HEK293 (cell line): Measurements from ENCODE around the gene POLD1.

ENCODE experiments used
- CTCF ChIA-PET: fragments of 350-600 bp; formaldehyde crosslinking; extraction: SDS; loops from one replicate; lab custom pipeline; 2021; ENCODE audit warnings: antibody characterized with exemption; lab: Yijun Ruan, JAX
- POLR2A ChIA-PET: fragments of 300-600 bp; formaldehyde crosslinking; extraction: SDS; loops from one replicate; lab custom pipeline; 2020; ENCODE audit warnings: antibody characterized with exemption, inconsistent platforms; lab: Yijun Ruan, JAX
- H3K27ac ChIP-seq: fragments of 200-500 bp; sonication (Bioruptor generic); 2 replicates; pipeline ENCODE4 v1.5.1; 2014; ENCODE audit warnings: low read depth, low read length, control low read depth, inconsistent platforms; ENCODE audit errors: extremely low read depth
- H3K36me3 ChIP-seq, 2 experiments: fragments of 200-500 bp in 1 of 2; sonication (Bioruptor generic) in 1 of 2; 1 replicate in 1 of 2; 2 replicates in 1 of 2; pipeline ENCODE4 v1.5.1; 2014 to 2017; ENCODE audit warnings: inconsistent platforms in 2 of 2, low read length in 2 of 2; ENCODE audit not compliant: control insufficient read depth in 2 of 2, insufficient read depth in 1 of 2
- H3K4me1 ChIP-seq: fragments of 200-500 bp; sonication (Bioruptor generic); 2 replicates; pipeline ENCODE4 v1.5.1; 2014; ENCODE audit warnings: mild to moderate bottlenecking, low read length, inconsistent platforms; ENCODE audit not compliant: control insufficient read depth, insufficient read depth
- H3K4me3 ChIP-seq: 2 replicates; pipeline ENCODE4 v1.5.1; 2011; ENCODE audit warnings: low read depth, mild to moderate bottlenecking, control low read depth, low read length, moderate library complexity
- H3K9me3 ChIP-seq: fragments of 200-500 bp; sonication (Bioruptor generic); 2 replicates; pipeline ENCODE4 v1.5.1; 2014; ENCODE audit warnings: low read depth, low read length, inconsistent platforms; ENCODE audit not compliant: control insufficient read depth, insufficient read depth
- KLF10 ChIP-seq: fragments of 450-650 bp; IDR thresholded peaks from 2 replicates; pipeline ENCODE4 v1.5.1; 2018; ENCODE audit warnings: missing biosample characterization, mild to moderate bottlenecking, missing genetic modification characterization
- KLF8 ChIP-seq: fragments of 450-650 bp; formaldehyde crosslinking; IDR thresholded peaks from 2 replicates; pipeline ENCODE4 v1.5.1; 2016; ENCODE audit warnings: missing biosample characterization, missing genetic modification characterization
- REST ChIP-seq: fragments of 450-650 bp; formaldehyde crosslinking; IDR thresholded peaks from 2 replicates; pipeline ENCODE4 v1.5.1; 2016; ENCODE audit warnings: missing biosample characterization, missing genetic modification characterization
- SETDB1 ChIP-seq: IDR thresholded peaks from one replicate; pipeline ENCODE4 v1.6.1; 2017; ENCODE audit warnings: mild to moderate bottlenecking, low read length, moderate library complexity, mixed read lengths; ENCODE audit not compliant: insufficient read length
- WT1 ChIP-seq: fragments of 450-650 bp; formaldehyde crosslinking; IDR thresholded peaks from 2 replicates; pipeline ENCODE4 v1.5.1; 2016; ENCODE audit warnings: missing biosample characterization, missing genetic modification characterization
- ZBTB17 ChIP-seq: fragments of 450-650 bp; formaldehyde crosslinking; IDR thresholded peaks from 2 replicates; pipeline ENCODE4 v1.5.1; 2016; ENCODE audit warnings: missing biosample characterization, missing genetic modification characterization
- ZBTB26 ChIP-seq: fragments of 450-650 bp; formaldehyde crosslinking; optimal IDR thresholded peaks from 2 replicates; pipeline ENCODE3; 2016; ENCODE audit warnings: missing biosample characterization, mild to moderate bottlenecking, missing genetic modification characterization
- ZBTB49 ChIP-seq: fragments of 450-650 bp; formaldehyde crosslinking; IDR thresholded peaks from 2 replicates; pipeline ENCODE4 v1.5.1; 2016; ENCODE audit warnings: missing biosample characterization, missing genetic modification characterization, low read depth
- ZBTB6 ChIP-seq: fragments of 450-650 bp; formaldehyde crosslinking; IDR thresholded peaks from 2 replicates; pipeline ENCODE4 v1.5.1; 2017; ENCODE audit warnings: missing biosample characterization, missing genetic modification characterization
- ZNF121 ChIP-seq: fragments of 450-650 bp; formaldehyde crosslinking; IDR thresholded peaks from 2 replicates; pipeline ENCODE4 v1.5.1; 2016; ENCODE audit warnings: missing biosample characterization, missing genetic modification characterization
- ZNF416 ChIP-seq: fragments of 450-650 bp; formaldehyde crosslinking; IDR thresholded peaks from 2 replicates; pipeline ENCODE4 v1.5.1; 2016; ENCODE audit warnings: missing biosample characterization, missing genetic modification characterization
- ZNF621 ChIP-seq: fragments of 450-650 bp; formaldehyde crosslinking; IDR thresholded peaks from 2 replicates; pipeline ENCODE4 v1.5.1; 2017; ENCODE audit warnings: missing biosample characterization, missing genetic modification characterization
- ZNF639 ChIP-seq: fragments of 450-650 bp; formaldehyde crosslinking; IDR thresholded peaks from 2 replicates; pipeline ENCODE4 v1.5.1; 2016; ENCODE audit warnings: missing biosample characterization, missing genetic modification characterization
- ZNF654 ChIP-seq: fragments of 450-650 bp; formaldehyde crosslinking; IDR thresholded peaks from 2 replicates; pipeline ENCODE4 v1.5.1; 2016; ENCODE audit warnings: low read depth, missing biosample characterization, missing genetic modification characterization
- ZNF707 ChIP-seq: fragments of 450-650 bp; formaldehyde crosslinking; IDR thresholded peaks from 2 replicates; pipeline ENCODE4 v1.5.1; 2016; ENCODE audit warnings: missing biosample characterization, missing genetic modification characterization

Gene POLD1

GRCh38 chr19:50427318-50427925 is 43.3 kb downstream of the POLD1 start:
- ChIA-PET POLR2A (no interaction called here), CTCF (interaction anchor here (0.6 to 1.4 kb wide), 2 partner anchors 34 to 64 kb away, joined by 4 to 7 read pairs; no protein-coding TSS in a partner anchor)
- H3K4me3 ChIP-seq: no peak overlapping the region
- TF ChIP-seq ZBTB49 (no peak), ZBTB17 (tag by site-specific recombination) (no peak), ZNF121 (tag by site-specific recombination) (peak; percentile 26; the same call in 1 of the 2 replicates)
- no peak overlapping the region for H3K27ac ChIP-seq
- H3K4me1 ChIP-seq: peaks cover 2% of the 10 kb centered on the region
- H3K9me3 ChIP-seq: no peaks in the 10 kb centered on the region
- no peaks in the 10 kb centered on the region for H3K36me3 ChIP-seq

GRCh38 chr19:50427997-50428425 is 43.9 kb downstream of the POLD1 start:
- H3K27ac ChIP-seq: no peak overlapping the region
- TF ChIP-seq ZNF707 (tag by site-specific recombination): no peak
- TF ChIP-seq ZNF621 (tag by site-specific recombination): no peak
- TF ChIP-seq KLF10 (tag by site-specific recombination): no peak
- no peak for TF ChIP-seq ZNF416 (tag by site-specific recombination)
- TF ChIP-seq ZBTB6 (tag by site-specific recombination): no peak
- no peak for TF ChIP-seq ZBTB26 (tag by site-specific recombination)
- no peak for TF ChIP-seq ZNF654 (tag by site-specific recombination)
- TF ChIP-seq SETDB1: no peak
- TF ChIP-seq KLF8 (tag by site-specific recombination): no peak
- TF ChIP-seq WT1 (tag by site-specific recombination): no peak
- ChIA-PET POLR2A (no interaction called here), CTCF (interaction anchor here (1.4 kb wide), 1 partner anchor 33 kb away, joined by 7 read pairs; no protein-coding TSS in a partner anchor)
- peaks cover 3% of the 10 kb centered on the region for H3K4me1 ChIP-seq
- no peaks in the 10 kb centered on the region for H3K9me3 ChIP-seq
- no peaks in the 10 kb centered on the region for H3K36me3 ChIP-seq
- H3K4me3 ChIP-seq: no peak overlapping the region

- Histone ChIP-seq H3K36me3 (no peaks in the 10 kb centered on the region), H3K27ac (no peak overlapping the region), H3K4me1 (peaks cover 3% of the 10 kb centered on the region), H3K9me3 (no peaks in the 10 kb centered on the region), H3K4me3 (no peak overlapping the region)
- TF ChIP-seq REST (0 out of 2 replicates have a peak, but pooled peaks have one; percentile 28), ZNF639 (no peak)
- POLR2A ChIA-PET: no interaction called here
- CTCF ChIA-PET: interaction anchor here (1.2 to 1.4 kb wide), 2 partner anchors 32 to 50 kb away, joined by 3 to 7 read pairs; no protein-coding TSS in a partner anchor
These were observed 44.8 kb downstream of the POLD1 start for GRCh38 chr19:50428772-50429463.
